ENCODE data around the gene ANXA9. TPM values are rescaled to one million over a fixed set of nuclear protein-coding genes. Genes with fewer than 3 reads are reported as not detected.

ANXA9 gene
- total and polyA plus RNA-seq, 7 donors, result 0.07 to 0.10 (median 0.07) TPM; not detected in 4

DNA sequence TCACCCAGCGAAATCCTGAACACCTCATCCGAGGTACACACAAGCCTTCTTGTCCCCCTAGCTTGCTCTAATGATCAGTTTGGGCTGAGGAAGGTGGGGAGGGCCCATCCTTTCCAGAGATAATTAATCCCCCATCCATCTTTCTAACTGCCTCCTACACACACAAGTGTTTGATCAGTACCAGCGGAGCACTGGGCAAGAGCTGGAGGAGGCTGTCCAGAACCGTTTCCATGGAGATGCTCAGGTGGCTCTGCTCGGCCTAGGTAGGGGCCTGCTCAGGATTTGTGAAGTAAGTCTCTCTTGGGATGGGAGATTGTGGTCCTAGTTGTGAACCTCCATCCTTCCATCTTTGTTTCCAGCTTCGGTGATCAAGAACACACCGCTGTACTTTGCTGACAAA, 5.8 kb downstream of the ANXA9 start:
- no peak overlapping the region for H3K4me3 ChIP-seq
- no peaks in the 10 kb centered on the region for H3K27me3 ChIP-seq (ENCODE audit: insufficient read depth in 3 of 3, low read length in 2 of 3)
- no peak for TF ChIP-seq CTCF (IDR thresholded peaks at IDR 0.05)
- intact Hi-C loops (cut with DNase I), result no loop called here
- DNase-seq (no peak), ATAC-seq (no peak)
- H3K27ac ChIP-seq, result no peak overlapping the region
- H3K9me3 ChIP-seq, result no peaks in the 10 kb centered on the region
- no peaks in the 10 kb centered on the region for H3K4me1 ChIP-seq
- 87 to 88% (median 87%) methylated on average over 7 of the region's 7 CpGs for WGBS, 3 donors
- H3K36me3 ChIP-seq (ENCODE audit: insufficient read depth in 1 of 2, low read depth in 1 of 2), result no peaks in the 10 kb centered on the region

DNA sequence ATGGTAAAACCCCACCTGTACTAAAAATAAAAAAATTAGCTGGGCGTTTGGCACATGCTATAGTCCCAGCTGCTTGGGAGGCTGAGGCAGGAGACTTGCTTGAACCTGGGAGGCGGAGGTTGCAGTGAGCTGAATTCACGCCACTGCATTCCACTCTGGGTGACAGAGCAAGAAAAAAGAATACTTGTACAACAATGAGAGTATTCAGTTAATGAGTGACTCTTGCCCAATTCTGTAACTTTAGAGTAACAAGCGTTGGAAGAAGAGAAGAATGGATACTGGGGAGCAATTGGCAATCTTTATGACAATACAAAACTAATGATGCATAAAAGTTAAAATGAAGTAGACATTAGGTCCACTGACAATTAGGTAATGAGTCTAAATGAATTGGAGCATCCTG, 10.5 kb downstream of the ANXA9 start:
- Histone ChIP-seq H3K4me1 (peaks cover 11% of the 10 kb centered on the region), H3K9me3 (no peaks in the 10 kb centered on the region), H3K27ac (no peak overlapping the region), H3K27me3 (ENCODE audit: insufficient read depth in 3 of 3, low read length in 2 of 3) (no peaks in the 10 kb centered on the region), H3K36me3 (ENCODE audit: insufficient read depth in 1 of 2, low read depth in 1 of 2) (peaks cover 0 to 12% of the 10 kb centered on the region in 2 donors), H3K4me3 (no peak overlapping the region)
- DNase-seq (no peak), ATAC-seq (no peak)
- intact Hi-C loops (cut with DNase I), result no loop called here
- TF ChIP-seq CTCF (IDR thresholded peaks at IDR 0.05), result no peak
- WGBS, 3 donors, result 42 to 53% (median 50%) methylated on average over 4 of the region's 4 CpGs

DNA sequence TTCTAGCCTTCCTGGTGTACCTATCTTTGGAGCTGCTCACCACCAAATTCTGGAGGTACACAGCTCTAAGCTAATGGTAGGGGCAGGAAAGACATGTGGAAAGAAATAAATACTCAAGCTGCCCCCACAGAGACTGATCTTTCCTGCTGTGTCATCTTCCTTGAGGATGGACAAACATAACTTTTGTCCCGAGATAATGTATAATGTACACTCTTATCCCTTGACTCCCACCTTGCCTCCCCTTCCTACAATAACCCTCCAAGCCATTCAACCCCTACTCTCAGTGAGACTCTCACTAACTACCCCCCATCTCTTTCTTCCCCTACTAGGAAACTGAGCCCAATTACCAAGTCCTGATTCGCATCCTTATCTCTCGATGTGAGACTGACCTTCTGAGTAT, 12.2 kb downstream of the ANXA9 start:
- H3K4me3 ChIP-seq, result no peak overlapping the region
- H3K4me1 ChIP-seq, result peaks cover 11% of the 10 kb centered on the region
- intact Hi-C loops (cut with DNase I), result no loop called here
- H3K27ac ChIP-seq, result no peak overlapping the region
- no peak for DNase-seq
- TF ChIP-seq CTCF (IDR thresholded peaks at IDR 0.05), result no peak
- WGBS, 3 donors, result 81 to 91% (median 84%) methylated on average over 3 of the region's 3 CpGs
- ATAC-seq, result no peak
- H3K36me3 ChIP-seq (ENCODE audit: insufficient read depth in 1 of 2, low read depth in 1 of 2), result peaks cover 0 to 28% of the 10 kb centered on the region in 2 donors
- H3K9me3 ChIP-seq, result no peaks in the 10 kb centered on the region
- no peaks in the 10 kb centered on the region for H3K27me3 ChIP-seq (ENCODE audit: insufficient read depth in 3 of 3, low read length in 2 of 3)

DNA sequence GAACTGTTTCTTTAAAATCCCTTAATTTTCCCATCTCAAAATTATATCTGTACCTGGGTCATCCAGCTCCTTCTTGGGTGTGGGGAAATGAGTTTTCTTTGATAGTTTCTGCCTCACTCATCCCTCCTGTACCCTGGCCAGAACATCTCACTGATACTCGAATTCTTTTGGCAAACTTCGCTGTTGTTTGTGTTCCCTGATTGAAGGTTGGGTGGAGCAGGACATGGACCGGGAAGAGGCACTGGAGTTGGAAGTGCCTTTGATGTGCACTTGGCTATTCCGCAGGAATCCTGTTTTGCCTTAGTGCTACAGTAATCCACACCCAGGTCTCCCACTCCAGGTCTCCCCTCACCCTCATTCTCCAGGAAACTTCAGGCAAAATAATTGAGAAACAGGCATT, 13.4 kb downstream of the ANXA9 start:
- intact Hi-C loops (cut with DNase I), result no loop called here
- H3K4me3 ChIP-seq, result peak overlapping the region; percentile 13
- TF ChIP-seq CTCF (IDR thresholded peaks at IDR 0.05), result no peak

DNA sequence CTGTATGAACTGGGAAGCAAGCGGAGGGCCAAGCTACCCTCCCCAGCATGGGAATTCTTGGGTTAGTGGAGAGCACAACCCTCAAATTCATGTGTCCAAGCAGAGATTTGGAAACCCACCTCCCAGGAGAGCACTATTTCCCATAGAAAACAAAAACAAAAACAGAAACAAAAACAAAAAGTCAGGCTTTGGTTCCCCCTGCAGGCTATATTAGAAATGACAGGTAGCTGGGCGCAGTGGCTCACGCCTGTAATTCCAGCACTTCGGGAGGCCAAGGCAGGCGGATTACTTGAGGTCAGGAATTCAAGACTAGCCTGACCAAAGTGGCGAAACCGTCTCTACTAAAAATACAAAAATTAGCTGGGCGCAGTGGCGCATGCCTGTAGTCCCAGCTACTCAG, 13.8 kb downstream of the ANXA9 start:
- peak overlapping the region; percentile 41 for H3K27ac ChIP-seq

More for the DNA sequence above, 13.4 kb downstream of the ANXA9 start:
- ATAC-seq (peak; percentile 12 to 33 (median 18)), DNase-seq (no peak)
- peak overlapping the region; percentile 11 for H3K27ac ChIP-seq
- no peaks in the 10 kb centered on the region for H3K9me3 ChIP-seq
- H3K36me3 ChIP-seq (ENCODE audit: insufficient read depth in 1 of 2, low read depth in 1 of 2), result peaks cover 0 to 41% of the 10 kb centered on the region in 2 donors
- H3K27me3 ChIP-seq (ENCODE audit: insufficient read depth in 3 of 3, low read length in 2 of 3), result no peaks in the 10 kb centered on the region
- H3K4me1 ChIP-seq, result peaks cover 11% of the 10 kb centered on the region
- WGBS, 3 donors, result 36 to 43% (median 38%) methylated on average over 4 of the region's 4 CpGs

More for the DNA sequence above, 13.8 kb downstream of the ANXA9 start:
- intact Hi-C loops (cut with DNase I), result no loop called here
- Histone ChIP-seq H3K4me1 (peaks cover 11% of the 10 kb centered on the region), H3K36me3 (ENCODE audit: insufficient read depth in 1 of 2, low read depth in 1 of 2) (peaks cover 0 to 44% of the 10 kb centered on the region in 2 donors), H3K4me3 (peak overlapping the region; percentile 13), H3K9me3 (no peaks in the 10 kb centered on the region), H3K27me3 (ENCODE audit: insufficient read depth in 3 of 3, low read length in 2 of 3) (no peaks in the 10 kb centered on the region)
- peak; percentile 86 for TF ChIP-seq CTCF (IDR thresholded peaks at IDR 0.05)
- 15 to 21% (median 16%) methylated on average over 9 of the region's 9 CpGs for WGBS, 3 donors
- DNase-seq (peak in 1 of 2 donors; percentile 78), ATAC-seq (peak; percentile 76 to 91 (median 82))

Measured in psoas muscle (tissue), 8 donors.